Measurements from ENCODE around the gene PGGT1B.

- TF ChIP-seq, protein P1, sequence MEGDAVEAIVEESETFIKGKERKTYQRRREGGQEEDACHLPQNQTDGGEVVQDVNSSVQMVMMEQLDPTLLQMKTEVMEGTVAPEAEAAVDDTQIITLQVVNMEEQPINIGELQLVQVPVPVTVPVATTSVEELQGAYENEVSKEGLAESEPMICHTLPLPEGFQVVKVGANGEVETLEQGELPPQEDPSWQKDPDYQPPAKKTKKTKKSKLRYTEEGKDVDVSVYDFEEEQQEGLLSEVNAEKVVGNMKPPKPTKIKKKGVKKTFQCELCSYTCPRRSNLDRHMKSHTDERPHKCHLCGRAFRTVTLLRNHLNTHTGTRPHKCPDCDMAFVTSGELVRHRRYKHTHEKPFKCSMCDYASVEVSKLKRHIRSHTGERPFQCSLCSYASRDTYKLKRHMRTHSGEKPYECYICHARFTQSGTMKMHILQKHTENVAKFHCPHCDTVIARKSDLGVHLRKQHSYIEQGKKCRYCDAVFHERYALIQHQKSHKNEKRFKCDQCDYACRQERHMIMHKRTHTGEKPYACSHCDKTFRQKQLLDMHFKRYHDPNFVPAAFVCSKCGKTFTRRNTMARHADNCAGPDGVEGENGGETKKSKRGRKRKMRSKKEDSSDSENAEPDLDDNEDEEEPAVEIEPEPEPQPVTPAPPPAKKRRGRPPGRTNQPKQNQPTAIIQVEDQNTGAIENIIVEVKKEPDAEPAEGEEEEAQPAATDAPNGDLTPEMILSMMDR (IDR thresholded peaks at IDR 0.05) = no peak
- no peak for TF ChIP-seq POLR2A (IDR thresholded peaks at IDR 0.05)
These were observed 66.5 kb downstream of the PGGT1B start for GRCh38 chr5:115196161-115196560.
